GM12892 (cell line): ENCODE results near the gene UBN2.

ENCODE experiments used
- DNase-seq: peaks from one replicate; pipeline ENCODE4 v3.0.0; 2011; ENCODE audit not compliant: insufficient read length
- FAIRE-seq: peaks from 2 replicates; lab custom pipeline; 2011; peaks lifted over from hg19 to GRCh38; lab: Jason Lieb, UNC
- POLR2A ChIP-seq: IDR thresholded peaks from 2 replicates; pipeline ENCODE4 v1.6.1; 2011; ENCODE audit warnings: low read depth, low read length, control low read depth
- POLR2AphosphoS5 ChIP-seq: IDR thresholded peaks from 2 replicates; pipeline ENCODE4 v1.6.1; 2011; ENCODE audit warnings: low read depth, low read length, control low read depth
- TAF1 ChIP-seq: IDR thresholded peaks from 2 replicates; pipeline ENCODE4 v1.6.1; 2011; ENCODE audit warnings: low read depth, mild to moderate bottlenecking, control low read depth, low read length, borderline replicate concordance

The UBN2 gene

GRCh38 chr7:139241258-139241657 is 10.2 kb downstream of the UBN2 start:
- FAIRE-seq (no peak), DNase-seq (no peak)
- TF ChIP-seq TAF1 (no peak), POLR2A (no peak), POLR2AphosphoS5 (no peak)

- no peak for FAIRE-seq
- DNase-seq: no peak
Observed at GRCh38 chr7:139242741-139243281, 11.8 kb downstream of the UBN2 start.

GRCh38 chr7:139245401-139245800 is 14.4 kb downstream of the UBN2 start:
- TF ChIP-seq TAF1 (no peak), POLR2AphosphoS5 (no peak), POLR2A (no peak)
- DNase-seq (no peak), FAIRE-seq (no peak)

More at GRCh38 chr7:139242741-139243281, 11.8 kb downstream of the UBN2 start:
- TF ChIP-seq POLR2A (no peak), POLR2AphosphoS5 (no peak)

- FAIRE-seq: no peak
Observed at GRCh38 chr7:139246494-139246893, 15.5 kb downstream of the UBN2 start.

GRCh38 chr7:139246905-139247304 is 15.9 kb downstream of the UBN2 start:
- FAIRE-seq (no peak), DNase-seq (no peak)
- TF ChIP-seq POLR2AphosphoS5: no peak

More at GRCh38 chr7:139246494-139246893, 15.5 kb downstream of the UBN2 start:
- no peak for DNase-seq
- TF ChIP-seq POLR2A (no peak), TAF1 (no peak), POLR2AphosphoS5 (no peak)

- DNase-seq (no peak), FAIRE-seq (peak; percentile 33)
- TF ChIP-seq TAF1 (no peak), POLR2AphosphoS5 (no peak), POLR2A (no peak)
Observed at GRCh38 chr7:139249179-139249810, 18.3 kb downstream of the UBN2 start.

GRCh38 chr7:139252451-139252850 is 21.4 kb downstream of the UBN2 start:
- TF ChIP-seq TAF1 (no peak), POLR2A (no peak), POLR2AphosphoS5 (no peak)
- DNase-seq (no peak), FAIRE-seq (no peak)

GRCh38 chr7:139254281-139254680 is 23.2 kb downstream of the UBN2 start:
- FAIRE-seq (no peak), DNase-seq (no peak)
- TF ChIP-seq POLR2AphosphoS5: no peak
- no peak for TF ChIP-seq TAF1
- TF ChIP-seq POLR2A: no peak

GRCh38 chr7:139254728-139255127 is 23.7 kb downstream of the UBN2 start:
- TF ChIP-seq POLR2AphosphoS5 (no peak), POLR2A (no peak), TAF1 (no peak)
- FAIRE-seq (no peak), DNase-seq (no peak)

- TF ChIP-seq POLR2A (no peak), TAF1 (no peak), POLR2AphosphoS5 (no peak)
- DNase-seq (no peak), FAIRE-seq (no peak)
Observed at GRCh38 chr7:139255290-139255689, 24.3 kb downstream of the UBN2 start.

GRCh38 chr7:139259142-139259541 is 28.1 kb downstream of the UBN2 start:
- TF ChIP-seq POLR2AphosphoS5 (no peak), TAF1 (no peak), POLR2A (no peak)
- FAIRE-seq: no peak
- no peak for DNase-seq

- FAIRE-seq: no peak
- no peak for DNase-seq
- no peak for TF ChIP-seq TAF1
- no peak for TF ChIP-seq POLR2A
- no peak for TF ChIP-seq POLR2AphosphoS5
Observed at GRCh38 chr7:139264220-139264619, 33.2 kb downstream of the UBN2 start.
